Right atrium auricular region (tissue), 2 donors: ENCODE results near the gene ADO. TPM values are rescaled to one million over a fixed set of nuclear protein-coding genes. Genes with fewer than 3 reads are reported as not detected.

Source experiments
- DNase-seq: peaks from one replicate; pipeline ENCODE4 v3.0.0-alpha.2; 2019; ENCODE audit warnings: low spot score
- H3K27ac ChIP-seq, 2 donors: fragments of 200-600 bp; sonication (generic); 1 replicate in 1 of 2; 2 replicates in 1 of 2; pipeline ENCODE4 v1.5.1; 2016 to 2019
- H3K27me3 ChIP-seq, 2 donors: fragments of 200-600 bp; sonication (generic); one replicate each; pipeline versions ENCODE4 v1.5.1 to v1.6.0; 2017 to 2019
- H3K36me3 ChIP-seq: fragments of 200-600 bp; sonication (generic); one replicate; pipeline ENCODE4 v1.5.1; 2016
- H3K4me1 ChIP-seq, 2 donors: fragments of 200-600 bp; sonication (generic); one replicate each; pipeline versions ENCODE4 v1.5.1 to v1.6.0; 2017 to 2019
- H3K4me3 ChIP-seq, 2 donors: fragments of 200-600 bp; sonication (generic); 1 replicate in 1 of 2; 2 replicates in 1 of 2; pipeline ENCODE4 v1.5.1; 2017 to 2019; ENCODE audit warnings: mild to moderate bottlenecking in 1 of 2, moderate library complexity in 1 of 2
- H3K9me3 ChIP-seq, 2 donors: fragments of 200-600 bp; sonication (generic); one replicate each; pipeline ENCODE4 v1.5.1; 2019
- CTCF ChIP-seq, 2 donors: fragments of 200-600 bp; sonication (generic); IDR thresholded peaks; one replicate each; pipeline ENCODE4 v1.5.1; 2019; ENCODE audit warnings: antibody characterized with exemption in 2 of 2
- total RNA-seq, 2 donors: library from RNA; depleted of rRNA; stranded (reverse); fragments of >200 nt; gene quantifications; one replicate each; pipeline ENCODE4 v1.1.0, GENCODE V29; 2016

The ADO gene
- total RNA-seq, 2 donors from 2014 or later, result 23.0 to 34.3 TPM

- Histone ChIP-seq H3K9me3 (no peaks in the 10 kb centered on the region), H3K36me3 (no peaks in the 10 kb centered on the region), H3K4me3 (peak overlapping the region; percentile 67 to 88), H3K27ac (peak overlapping the region; percentile 87 to 95), H3K4me1 (peaks cover 0 to 49% of the 10 kb centered on the region in 2 donors), H3K27me3 (no peaks in the 10 kb centered on the region)
- TF ChIP-seq CTCF (IDR thresholded peaks at IDR 0.05), result peak; percentile 95 to 98
- DNase-seq, result peak; percentile 72
Measured at GRCh38 chr10:62817766-62818425, 13.4 kb downstream of the ADO start.

- no peaks in the 10 kb centered on the region for H3K27me3 ChIP-seq
- H3K27ac ChIP-seq, result peak overlapping the region in 1 of 2 donors; percentile 87
- H3K4me1 ChIP-seq, result peaks cover 0 to 49% of the 10 kb centered on the region in 2 donors
- peak; percentile 14 to 20 for TF ChIP-seq CTCF (IDR thresholded peaks at IDR 0.05)
- no peaks in the 10 kb centered on the region for H3K36me3 ChIP-seq
- no peak for DNase-seq
- H3K9me3 ChIP-seq, result no peaks in the 10 kb centered on the region
- H3K4me3 ChIP-seq, result peak overlapping the region in 1 of 2 donors; percentile 67
Measured at GRCh38 chr10:62818426-62819011, 14.0 kb downstream of the ADO start.

GRCh38 chr10:62819141-62819920 is 14.8 kb downstream of the ADO start:
- DNase-seq, result no peak
- Histone ChIP-seq H3K4me1 (peaks cover 0 to 48% of the 10 kb centered on the region in 2 donors), H3K27me3 (no peaks in the 10 kb centered on the region), H3K36me3 (no peaks in the 10 kb centered on the region), H3K27ac (no peak overlapping the region), H3K9me3 (no peaks in the 10 kb centered on the region), H3K4me3 (peak overlapping the region in 1 of 2 donors; percentile 67)
- no peak for TF ChIP-seq CTCF (IDR thresholded peaks at IDR 0.05)

GRCh38 chr10:62820586-62820985 is 16.1 kb downstream of the ADO start:
- no peak for TF ChIP-seq CTCF (IDR thresholded peaks at IDR 0.05)
- DNase-seq, result no peak
- Histone ChIP-seq H3K27me3 (no peaks in the 10 kb centered on the region), H3K27ac (no peak overlapping the region), H3K36me3 (no peaks in the 10 kb centered on the region), H3K4me1 (peaks cover 0 to 35% of the 10 kb centered on the region in 2 donors), H3K9me3 (no peaks in the 10 kb centered on the region), H3K4me3 (no peak overlapping the region)

- Histone ChIP-seq H3K4me3 (no peak overlapping the region), H3K27me3 (no peaks in the 10 kb centered on the region), H3K9me3 (no peaks in the 10 kb centered on the region), H3K27ac (no peak overlapping the region), H3K36me3 (no peaks in the 10 kb centered on the region), H3K4me1 (no peaks in the 10 kb centered on the region)
- no peak for TF ChIP-seq CTCF (IDR thresholded peaks at IDR 0.05)
- no peak for DNase-seq
Measured at GRCh38 chr10:62826273-62826672, 21.8 kb downstream of the ADO start.
